ENCODE results near the gene ZNF444. TPM values are rescaled to one million over a fixed set of nuclear protein-coding genes. Genes with fewer than 3 reads are reported as not detected.
"Not testable (repeated sequence)": the region's sequence is repeated elsewhere in the genome, so short reads cannot be mapped to it uniquely, and the experiment has no call there.

ZNF444 gene
- total RNA-seq, 2 donors from 2014 or later: 20.5 to 50.9 TPM

DNA sequence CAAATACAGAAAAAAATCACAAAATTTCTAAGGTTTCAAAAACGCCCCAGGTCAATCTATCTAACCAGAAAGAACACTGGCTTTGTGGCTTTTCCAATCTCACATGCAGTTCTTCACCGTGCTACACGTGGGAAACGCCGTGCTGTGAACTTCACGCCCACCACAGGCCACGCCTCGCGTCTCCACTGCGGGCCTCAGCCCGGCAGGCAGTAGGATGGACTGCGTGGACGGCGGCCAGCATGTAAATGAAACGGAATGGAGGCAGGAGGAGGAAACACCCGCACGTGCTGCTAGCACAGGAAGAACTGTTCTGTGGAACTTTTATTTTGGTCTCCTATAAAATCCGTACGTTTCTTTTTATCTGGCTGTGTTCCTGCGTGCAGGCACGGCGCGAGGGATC, 43.8 kb upstream of the ZNF444 start:
- H3K36me3 ChIP-seq: no peaks in the 10 kb centered on the region
- intact Hi-C loops (cut with DNase I): no loop called here
- no peak overlapping the region for H3K4me3 ChIP-seq
- TF ChIP-seq, protein P1, sequence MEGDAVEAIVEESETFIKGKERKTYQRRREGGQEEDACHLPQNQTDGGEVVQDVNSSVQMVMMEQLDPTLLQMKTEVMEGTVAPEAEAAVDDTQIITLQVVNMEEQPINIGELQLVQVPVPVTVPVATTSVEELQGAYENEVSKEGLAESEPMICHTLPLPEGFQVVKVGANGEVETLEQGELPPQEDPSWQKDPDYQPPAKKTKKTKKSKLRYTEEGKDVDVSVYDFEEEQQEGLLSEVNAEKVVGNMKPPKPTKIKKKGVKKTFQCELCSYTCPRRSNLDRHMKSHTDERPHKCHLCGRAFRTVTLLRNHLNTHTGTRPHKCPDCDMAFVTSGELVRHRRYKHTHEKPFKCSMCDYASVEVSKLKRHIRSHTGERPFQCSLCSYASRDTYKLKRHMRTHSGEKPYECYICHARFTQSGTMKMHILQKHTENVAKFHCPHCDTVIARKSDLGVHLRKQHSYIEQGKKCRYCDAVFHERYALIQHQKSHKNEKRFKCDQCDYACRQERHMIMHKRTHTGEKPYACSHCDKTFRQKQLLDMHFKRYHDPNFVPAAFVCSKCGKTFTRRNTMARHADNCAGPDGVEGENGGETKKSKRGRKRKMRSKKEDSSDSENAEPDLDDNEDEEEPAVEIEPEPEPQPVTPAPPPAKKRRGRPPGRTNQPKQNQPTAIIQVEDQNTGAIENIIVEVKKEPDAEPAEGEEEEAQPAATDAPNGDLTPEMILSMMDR (IDR thresholded peaks at IDR 0.05): no peak
- no peaks in the 10 kb centered on the region for H3K9me3 ChIP-seq
- H3K27me3 ChIP-seq: no peaks in the 10 kb centered on the region
- no peak overlapping the region for H3K9ac ChIP-seq (ENCODE audit: low read depth in 2 of 2, low read length in 2 of 2)
- no peak overlapping the region for H3K27ac ChIP-seq
- DNase-seq: no peak
- H3K4me1 ChIP-seq: no peaks in the 10 kb centered on the region

DNA sequence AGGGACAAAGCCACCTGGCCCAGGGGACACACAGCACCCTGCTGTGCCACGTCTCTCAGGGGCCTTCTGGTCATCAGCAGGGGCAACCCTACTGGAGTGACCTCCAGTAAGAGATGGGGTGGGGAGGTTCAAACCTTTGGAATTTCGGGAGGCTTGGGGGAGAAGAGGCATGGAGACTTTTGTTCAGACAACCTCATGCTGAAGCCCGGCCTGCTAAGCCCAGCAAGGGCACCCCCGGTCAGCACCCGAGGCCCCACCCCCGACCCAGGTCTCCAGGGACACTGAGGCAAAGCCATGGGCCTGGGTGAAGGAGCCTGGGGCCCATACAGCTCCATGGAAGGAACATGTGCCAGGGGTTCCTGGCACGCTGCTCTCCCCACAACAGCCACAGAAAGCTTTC, 43.3 kb upstream of the ZNF444 start:
- TF ChIP-seq, protein P1 (IDR thresholded peaks at IDR 0.05): no peak
- DNase-seq: no peak
- intact Hi-C loops (cut with DNase I): no loop called here
- Histone ChIP-seq H3K4me3 (no peak overlapping the region), H3K9ac (ENCODE audit: low read depth in 2 of 2, low read length in 2 of 2) (no peak overlapping the region), H3K4me1 (no peaks in the 10 kb centered on the region), H3K27me3 (no peaks in the 10 kb centered on the region), H3K36me3 (no peaks in the 10 kb centered on the region), H3K27ac (no peak overlapping the region), H3K9me3 (no peaks in the 10 kb centered on the region)

DNA sequence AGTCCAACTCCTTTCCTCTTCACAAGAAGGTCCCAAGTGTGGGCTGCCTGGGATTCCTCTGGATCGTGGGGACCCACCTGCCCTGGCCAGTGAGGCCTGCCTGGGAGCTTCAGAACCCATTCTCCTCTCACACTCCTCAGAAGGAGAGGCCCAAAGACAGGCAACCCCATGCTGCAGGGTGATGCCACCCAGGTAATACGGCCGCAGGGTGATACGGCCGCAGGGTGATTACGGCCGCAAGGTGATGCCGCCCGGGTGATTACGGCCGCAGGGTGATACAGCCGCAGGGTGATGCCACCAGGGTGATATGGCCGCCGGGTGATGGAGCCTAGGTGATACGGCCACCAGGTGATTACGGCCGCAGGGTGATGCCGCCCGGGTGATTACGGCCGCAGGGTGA, 42.9 kb upstream of the ZNF444 start:
- intact Hi-C loops (cut with DNase I); H3K4me1 ChIP-seq; H3K9ac ChIP-seq (ENCODE audit: low read depth in 2 of 2, low read length in 2 of 2); H3K4me3 ChIP-seq; DNase-seq; H3K27me3 ChIP-seq; H3K9me3 ChIP-seq; H3K27ac ChIP-seq; H3K36me3 ChIP-seq: not testable (repeated sequence)

DNA sequence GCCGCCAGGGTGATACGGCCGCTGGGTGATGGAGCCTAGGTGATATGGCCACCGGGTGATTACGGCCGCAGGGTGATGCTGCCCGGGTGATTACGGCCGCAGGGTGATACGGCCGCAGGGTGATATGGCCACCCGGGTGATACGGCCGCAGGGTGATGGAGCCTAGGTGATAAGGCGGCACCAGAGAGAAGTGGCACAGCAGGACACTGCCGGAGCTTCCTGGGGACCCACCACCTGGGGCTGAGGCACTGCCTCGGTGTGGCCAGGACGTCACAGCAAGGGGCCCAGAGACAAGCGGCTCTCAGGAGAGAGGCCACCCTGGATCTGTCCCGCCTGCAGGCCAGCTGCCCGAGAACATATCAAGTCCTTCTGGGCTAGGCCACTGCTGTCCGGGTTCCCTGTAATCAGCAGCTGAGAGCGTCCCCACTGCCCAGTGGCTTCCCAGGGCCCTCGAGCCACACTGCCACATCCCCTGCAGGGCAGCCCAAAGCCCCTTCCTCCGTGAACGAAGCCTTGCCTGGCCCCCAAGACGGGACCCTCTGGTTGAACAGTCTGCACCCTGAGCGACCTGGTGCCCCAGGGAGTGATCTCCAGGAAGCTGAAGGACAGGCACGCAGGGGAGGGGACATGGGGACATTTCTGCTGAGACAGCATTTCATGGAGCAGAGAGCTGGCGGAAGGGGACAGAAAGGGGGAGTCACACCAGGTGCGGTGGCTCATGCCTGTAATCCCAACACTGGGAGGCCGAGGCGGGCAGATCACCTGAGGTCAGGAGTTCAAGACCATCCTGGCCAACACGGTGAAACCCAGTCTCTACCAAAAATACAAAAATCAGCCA, 42.1 kb upstream of the ZNF444 start:
- H3K36me3 ChIP-seq: no peaks in the 10 kb centered on the region
- DNase-seq: no peak
- no peaks in the 10 kb centered on the region for H3K4me1 ChIP-seq
- TF ChIP-seq, protein P1 (IDR thresholded peaks at IDR 0.05): no peak
- H3K27ac ChIP-seq: no peak overlapping the region
- no peak overlapping the region for H3K4me3 ChIP-seq
- no peaks in the 10 kb centered on the region for H3K27me3 ChIP-seq
- intact Hi-C loops (cut with DNase I): no loop called here
- H3K9me3 ChIP-seq: no peaks in the 10 kb centered on the region
- H3K9ac ChIP-seq (ENCODE audit: low read depth in 2 of 2, low read length in 2 of 2): no peak overlapping the region

DNA sequence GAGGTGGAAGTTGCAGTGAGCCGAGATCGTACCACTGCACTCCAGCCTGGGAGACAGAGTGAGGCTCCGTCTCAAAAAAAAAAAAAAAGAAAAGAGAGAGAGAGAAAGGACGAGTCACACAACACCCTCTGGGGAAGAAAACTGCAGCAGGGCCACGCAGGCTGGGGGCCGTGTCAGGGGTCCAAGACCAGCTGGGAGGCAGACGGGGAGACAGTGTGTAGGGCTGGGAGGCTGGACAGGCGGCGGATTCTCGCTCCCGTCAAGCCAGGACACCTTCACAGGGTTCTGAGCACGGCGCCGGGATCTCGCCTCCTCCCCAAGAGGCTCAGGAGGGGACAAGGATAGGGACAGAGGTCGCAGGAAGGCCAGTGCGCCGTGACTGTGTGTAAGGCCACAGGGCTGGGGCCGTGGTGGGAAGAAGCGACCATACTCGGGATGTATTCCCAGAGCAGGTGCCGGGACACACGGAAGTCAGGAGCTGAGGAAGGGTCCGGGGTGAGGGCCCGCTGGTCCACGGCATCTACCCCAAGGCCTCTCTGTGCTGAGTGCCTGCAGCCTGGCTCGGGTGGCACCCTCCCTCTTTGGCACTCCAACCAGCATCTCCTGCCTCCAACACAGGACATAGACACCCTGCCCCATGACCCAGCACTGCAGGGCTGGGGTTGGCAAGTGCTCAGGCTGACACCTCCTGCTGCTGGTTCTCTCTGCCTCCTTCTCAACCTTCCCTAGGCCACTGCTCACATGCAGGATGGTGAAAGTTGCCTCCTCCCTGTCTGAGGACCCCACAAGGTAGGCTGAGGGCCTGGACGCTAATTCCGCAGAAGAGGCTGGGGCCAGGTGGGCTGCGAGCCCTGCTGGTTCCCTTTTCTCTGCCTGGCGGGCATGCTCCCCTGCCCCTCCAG, 41.2 kb upstream of the ZNF444 start:
- Histone ChIP-seq H3K9ac (ENCODE audit: low read depth in 2 of 2, low read length in 2 of 2) (no peak overlapping the region), H3K27me3 (no peaks in the 10 kb centered on the region), H3K27ac (no peak overlapping the region), H3K4me3 (no peak overlapping the region), H3K36me3 (no peaks in the 10 kb centered on the region), H3K4me1 (no peaks in the 10 kb centered on the region), H3K9me3 (no peaks in the 10 kb centered on the region)
- intact Hi-C loops (cut with DNase I): no loop called here
- no peak for DNase-seq
- TF ChIP-seq, protein P1 (IDR thresholded peaks at IDR 0.05): no peak
